Sigmoid colon (tissue), 4 donors: ENCODE results near the gene GPATCH4.

ENCODE experiments used
- CTCF ChIP-seq, 4 experiments: fragments of 450-650 bp in 3 of 4; fragments of 200-600 bp in 1 of 4; IDR thresholded peaks; one replicate each; pipeline ENCODE4 v1.5.1; 2016 to 2019; ENCODE audit warnings: antibody characterized with exemption in 4 of 4, mild to moderate bottlenecking in 3 of 4, moderate library complexity in 2 of 4
- POLR2A ChIP-seq, 2 donors: fragments of 450-650 bp; IDR thresholded peaks; one replicate each; pipeline ENCODE4 v1.6.1; 2016; ENCODE audit warnings: antibody characterized with exemption in 2 of 2, mild to moderate bottlenecking in 2 of 2, moderate library complexity in 2 of 2
- POLR2AphosphoS5 ChIP-seq, 4 donors: sonication (generic); formaldehyde crosslinking; IDR thresholded peaks; one replicate each; pipeline ENCODE4 v1.6.1; 2017; ENCODE audit warnings: antibody characterized with exemption in 4 of 4

DNA sequence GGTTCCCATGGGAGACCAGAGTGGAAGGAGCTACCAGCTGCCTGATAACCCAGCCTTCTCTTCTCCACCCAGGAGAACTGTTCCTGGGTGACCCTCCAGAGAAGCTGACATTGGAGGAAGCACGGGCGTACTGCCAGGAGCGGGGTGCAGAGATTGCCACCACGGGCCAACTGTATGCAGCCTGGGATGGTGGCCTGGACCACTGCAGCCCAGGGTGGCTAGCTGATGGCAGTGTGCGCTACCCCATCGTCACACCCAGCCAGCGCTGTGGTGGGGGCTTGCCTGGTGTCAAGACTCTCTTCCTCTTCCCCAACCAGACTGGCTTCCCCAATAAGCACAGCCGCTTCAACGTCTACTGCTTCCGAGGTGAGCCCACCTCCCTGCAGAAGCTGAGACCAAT, 47.2 kb upstream of the GPATCH4 start:
- TF ChIP-seq POLR2A (IDR thresholded peaks at IDR 0.05) (no peak), CTCF (IDR thresholded peaks at IDR 0.05) (no peak), POLR2AphosphoS5 (IDR thresholded peaks at IDR 0.05) (no peak)
